Activated T-cell treated with anti-CD3 and anti-CD28 coated beads, Interleukin-2, amount 50 U/mL, for 24 hours (primary cell): ENCODE measurements around the gene CD180.
A peak's percentile ranks its signal among the peaks of the same experiment; 100 is the strongest.

Experiments
- DNase-seq: peaks from one replicate; pipeline ENCODE4 v3.0.0-alpha.2; 2020
- H3K27ac Mint-ChIP-seq: 2 replicates; pipeline ENCODE4 v1.8.0; 2020; ENCODE audit warnings: mild to moderate bottlenecking, mixed read lengths
- H3K27me3 Mint-ChIP-seq: 2 replicates; pipeline ENCODE4 v1.8.0; 2020; ENCODE audit warnings: mixed read lengths
- H3K36me3 Mint-ChIP-seq: 2 replicates; pipeline ENCODE4 v1.8.0; 2020; ENCODE audit warnings: low read depth, mixed read lengths
- H3K4me1 Mint-ChIP-seq: 2 replicates; pipeline ENCODE4 v1.8.0; 2020; ENCODE audit warnings: low read depth, mixed read lengths
- H3K4me3 Mint-ChIP-seq: 2 replicates; pipeline ENCODE4 v1.8.0; 2020; ENCODE audit warnings: mild to moderate bottlenecking, moderate library complexity, mixed read lengths
- H3K9me3 Mint-ChIP-seq: 2 replicates; pipeline ENCODE4 v1.8.0; 2020; ENCODE audit warnings: mixed read lengths

CD180 gene

DNA sequence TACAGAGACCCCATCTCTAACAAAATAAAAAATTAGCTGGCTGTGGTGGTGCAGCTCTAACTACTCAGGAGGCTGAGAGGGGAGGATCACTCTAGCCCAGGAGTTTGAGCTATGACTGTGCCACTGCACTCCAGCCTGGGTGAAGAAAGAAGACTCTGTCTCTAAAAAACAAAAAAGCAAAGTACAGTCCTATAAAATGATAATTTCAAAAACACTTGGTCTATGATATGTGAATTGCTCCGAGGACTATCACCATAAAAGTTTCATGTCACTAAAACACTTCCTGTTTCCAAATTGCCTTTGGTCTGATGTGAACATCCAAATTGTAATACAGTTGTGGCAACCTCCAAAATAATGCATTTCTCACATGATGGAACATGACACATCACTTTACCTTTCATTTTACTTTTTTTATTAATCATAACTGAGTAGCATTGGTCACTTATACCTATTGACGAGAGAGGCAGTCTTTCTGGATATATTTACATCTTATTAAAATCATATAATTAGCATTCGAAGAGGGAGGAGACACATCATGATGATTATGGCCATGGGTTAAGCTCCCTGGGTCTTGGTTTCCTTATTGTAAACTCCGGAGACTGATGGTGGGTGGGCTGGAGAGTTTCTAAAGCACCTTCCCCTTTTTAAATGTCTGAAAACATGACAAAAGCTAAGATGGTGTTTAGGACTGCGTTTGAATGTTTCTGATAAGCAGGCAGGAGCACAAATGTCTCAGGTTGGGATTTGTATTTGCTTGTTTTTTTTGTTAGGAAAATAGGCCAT is 25.8 kb upstream of the CD180 start:
- DNase-seq: no peak
- Mint-ChIP-seq H3K27ac (peak overlapping the region; percentile 88), H3K4me1 (peaks cover 47% of the 10 kb centered on the region), H3K4me3 (peak overlapping the region; percentile 45), H3K9me3 (no peaks in the 10 kb centered on the region), H3K27me3 (no peaks in the 10 kb centered on the region), H3K36me3 (no peaks in the 10 kb centered on the region)

DNA sequence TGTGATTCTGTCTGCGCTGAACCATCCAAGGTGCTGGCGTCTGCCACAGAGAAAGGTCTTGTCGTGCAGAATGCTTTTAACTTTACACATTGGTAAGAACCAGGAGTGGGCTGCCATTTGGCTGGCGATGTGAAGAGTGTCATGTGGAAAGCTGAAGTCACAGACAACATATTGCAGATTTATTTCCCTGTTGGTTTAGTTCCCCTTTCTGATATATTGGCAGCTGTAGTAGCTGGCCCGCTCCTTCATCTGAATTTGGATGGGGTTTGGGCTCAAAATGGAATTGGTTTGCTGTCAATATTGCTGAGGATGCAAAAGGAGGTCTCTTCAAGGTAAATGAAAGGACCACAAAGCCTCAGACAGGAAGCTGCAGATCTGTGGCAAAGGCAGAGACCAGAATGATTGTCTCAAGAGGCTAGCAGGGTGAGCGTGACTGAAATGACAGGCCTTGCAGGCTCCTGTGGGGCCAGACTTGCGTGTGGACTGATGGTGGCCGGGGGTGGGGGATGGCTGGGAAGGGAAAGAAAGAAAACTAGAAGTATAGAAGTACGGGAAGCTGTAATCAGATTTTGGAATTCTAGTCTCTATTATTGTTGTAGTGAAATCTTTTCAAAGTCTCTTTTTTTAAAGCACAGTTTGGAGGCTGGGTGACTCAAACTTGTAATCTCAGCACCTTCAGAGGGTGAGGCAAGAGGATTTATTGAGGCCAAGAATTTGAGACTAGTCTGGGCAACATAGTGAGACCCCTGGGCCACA is 25.1 kb upstream of the CD180 start:
- no peak for DNase-seq
- peaks cover 55% of the 10 kb centered on the region for H3K4me1 Mint-ChIP-seq
- no peaks in the 10 kb centered on the region for H3K27me3 Mint-ChIP-seq
- no peaks in the 10 kb centered on the region for H3K36me3 Mint-ChIP-seq
- no peaks in the 10 kb centered on the region for H3K9me3 Mint-ChIP-seq
- H3K27ac Mint-ChIP-seq: peak overlapping the region; percentile 88
- H3K4me3 Mint-ChIP-seq: peak overlapping the region; percentile 45

DNA sequence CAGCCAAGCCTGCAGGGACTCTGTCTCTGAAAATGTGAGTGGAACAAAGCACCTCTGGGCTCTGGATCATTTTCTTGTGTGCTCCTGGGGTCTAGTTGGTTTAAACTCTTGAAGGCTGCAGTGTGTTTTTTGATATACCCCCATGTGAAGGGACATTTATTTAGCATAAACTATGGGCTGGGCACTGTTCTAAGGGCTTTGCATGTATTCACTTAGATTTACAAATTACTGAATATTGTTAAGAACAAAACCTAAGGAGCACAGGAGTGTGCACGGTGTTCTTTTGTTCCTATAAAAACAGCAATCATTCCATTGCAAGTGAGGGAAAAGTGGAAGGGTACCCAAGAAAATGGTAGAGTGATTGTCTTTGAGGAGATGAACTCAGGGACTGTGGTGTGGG is 20.0 kb upstream of the CD180 start:
- no peak for DNase-seq
- H3K36me3 Mint-ChIP-seq: no peaks in the 10 kb centered on the region
- peak overlapping the region; percentile 65 for H3K4me3 Mint-ChIP-seq
- peaks cover 59% of the 10 kb centered on the region for H3K4me1 Mint-ChIP-seq
- no peaks in the 10 kb centered on the region for H3K9me3 Mint-ChIP-seq
- H3K27me3 Mint-ChIP-seq: no peaks in the 10 kb centered on the region
- peak overlapping the region; percentile 91 for H3K27ac Mint-ChIP-seq

DNA sequence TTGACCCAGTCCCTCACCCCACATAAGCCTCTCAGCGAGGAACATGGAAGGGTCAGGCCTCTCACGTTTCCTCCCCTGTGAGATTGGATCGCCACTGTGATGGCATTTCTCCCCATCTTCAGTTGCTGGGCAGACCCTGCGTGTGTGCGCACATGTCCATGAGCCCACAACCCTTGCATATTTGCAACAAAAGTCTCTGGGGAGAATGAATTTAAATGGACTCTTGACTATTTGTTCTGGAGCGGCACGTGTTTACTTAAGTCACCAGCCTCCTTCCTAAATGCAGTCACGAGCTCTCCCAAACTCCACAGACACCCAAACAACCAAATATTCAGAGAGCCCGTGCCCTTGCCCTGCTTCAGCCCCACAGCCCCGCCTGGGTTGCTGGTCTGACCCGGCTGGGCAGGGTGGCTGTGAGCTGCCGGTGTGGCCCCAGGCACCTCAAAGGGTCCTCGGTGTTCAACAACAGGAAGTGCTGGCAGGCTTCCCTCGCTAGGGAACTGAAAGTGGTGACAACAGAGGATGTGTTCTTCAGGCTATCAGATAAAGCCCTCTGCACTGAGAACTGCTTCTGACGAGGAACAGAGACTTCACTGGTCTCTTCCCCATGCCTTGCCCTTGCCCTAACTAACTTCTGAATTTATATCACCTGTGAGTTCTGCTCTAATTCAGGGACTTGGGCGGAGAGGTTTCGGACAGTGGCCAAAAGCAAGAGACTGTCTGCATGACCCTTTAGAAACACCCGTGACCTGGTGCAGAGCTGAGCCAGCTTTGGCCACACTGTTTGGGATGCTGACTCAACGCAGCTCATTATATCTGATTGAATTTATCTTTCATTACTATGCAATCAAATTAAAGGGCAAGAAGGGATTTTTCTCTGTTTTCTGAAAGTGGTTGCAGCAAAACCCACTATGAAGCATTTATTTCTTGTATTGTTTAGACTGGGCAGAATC is 19.2 kb upstream of the CD180 start:
- Mint-ChIP-seq H3K36me3 (no peaks in the 10 kb centered on the region), H3K27me3 (no peaks in the 10 kb centered on the region), H3K9me3 (no peaks in the 10 kb centered on the region), H3K4me1 (peaks cover 53% of the 10 kb centered on the region), H3K4me3 (peak overlapping the region; percentile 65), H3K27ac (peak overlapping the region; percentile 91)
- DNase-seq: peak; percentile 74

DNA sequence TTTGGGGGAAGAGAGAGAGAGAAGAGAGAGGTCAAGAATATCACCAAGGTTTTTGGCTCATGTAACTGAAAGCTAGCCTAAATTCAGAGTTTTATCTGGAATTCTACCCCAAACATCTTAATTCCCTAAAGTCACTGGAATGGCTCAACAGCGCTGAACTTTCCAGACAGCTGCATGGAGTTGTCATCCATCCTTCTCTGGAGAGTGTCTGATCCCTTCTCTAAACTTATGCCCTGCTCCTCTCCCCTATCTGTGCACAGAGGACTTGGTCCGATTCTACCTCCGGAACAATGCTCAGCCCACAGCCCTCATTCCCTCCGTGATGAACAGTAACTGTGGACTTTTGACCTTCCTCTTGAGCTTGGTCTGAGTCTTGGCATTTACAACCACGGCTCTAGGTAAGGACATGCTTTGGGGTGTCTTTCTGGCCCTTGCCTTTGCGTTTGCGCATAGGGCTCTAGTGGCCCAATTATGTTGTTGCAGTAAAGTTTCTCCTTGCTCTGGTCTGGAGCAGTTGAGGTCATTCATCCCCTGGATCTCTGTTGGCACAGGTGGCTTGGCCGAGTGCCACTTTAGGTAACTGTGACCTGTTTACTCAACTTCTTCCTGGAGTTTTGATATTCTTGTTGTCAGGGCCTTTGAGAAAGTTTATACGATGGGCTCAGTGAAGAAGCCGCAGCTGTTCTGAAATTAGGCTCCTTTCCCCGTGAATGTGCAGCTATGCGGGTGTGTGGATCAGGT is 18.3 kb upstream of the CD180 start:
- H3K4me1 Mint-ChIP-seq: peaks cover 49% of the 10 kb centered on the region
- DNase-seq: no peak
- peak overlapping the region; percentile 91 for H3K27ac Mint-ChIP-seq
- H3K4me3 Mint-ChIP-seq: no peak overlapping the region
- no peaks in the 10 kb centered on the region for H3K27me3 Mint-ChIP-seq
- no peaks in the 10 kb centered on the region for H3K9me3 Mint-ChIP-seq
- no peaks in the 10 kb centered on the region for H3K36me3 Mint-ChIP-seq

DNA sequence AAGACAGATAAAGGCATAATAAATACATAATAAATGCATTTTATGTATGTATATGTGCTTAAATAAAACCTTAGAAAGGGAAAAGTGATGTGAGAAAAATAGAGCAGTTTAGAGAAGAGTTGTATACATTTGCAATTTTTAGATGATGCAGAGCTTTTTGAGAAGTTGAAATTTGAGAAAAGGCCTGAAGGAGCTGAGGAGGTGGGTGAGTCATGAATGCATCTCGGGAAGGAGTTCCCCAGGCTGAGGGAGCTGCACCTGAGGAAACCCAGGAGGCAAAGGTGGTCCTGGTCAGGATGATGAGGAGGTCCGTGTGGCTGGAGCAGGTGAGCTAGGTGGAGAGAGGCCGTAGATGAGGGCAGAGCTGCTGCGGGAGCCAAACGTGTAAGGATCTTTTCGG is 17.4 kb upstream of the CD180 start:
- Mint-ChIP-seq H3K9me3 (no peaks in the 10 kb centered on the region), H3K4me3 (no peak overlapping the region), H3K4me1 (peaks cover 51% of the 10 kb centered on the region), H3K27me3 (no peaks in the 10 kb centered on the region), H3K36me3 (no peaks in the 10 kb centered on the region), H3K27ac (no peak overlapping the region)
- DNase-seq: no peak

DNA sequence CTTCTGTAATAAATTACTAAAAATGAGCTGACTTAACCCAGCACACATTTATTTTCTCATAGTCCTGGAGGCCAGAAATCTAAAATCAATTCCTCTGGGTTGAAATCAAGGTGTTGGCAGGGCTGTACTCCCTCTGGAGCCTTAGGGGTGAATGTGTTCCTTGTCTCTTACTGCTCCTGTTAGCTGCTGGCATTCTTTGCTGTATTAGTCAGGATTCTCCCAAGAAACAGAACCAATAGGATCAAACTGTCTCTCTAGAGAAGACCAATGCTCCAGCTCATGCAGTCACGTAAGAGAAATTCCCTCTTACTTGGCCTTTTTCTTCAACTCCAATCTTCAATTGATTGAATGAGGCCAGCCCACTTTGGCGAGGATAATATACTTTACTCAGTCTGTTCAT is 15.3 kb upstream of the CD180 start:
- H3K4me3 Mint-ChIP-seq: no peak overlapping the region
- H3K36me3 Mint-ChIP-seq: no peaks in the 10 kb centered on the region
- H3K9me3 Mint-ChIP-seq: no peaks in the 10 kb centered on the region
- no peak for DNase-seq
- H3K27me3 Mint-ChIP-seq: no peaks in the 10 kb centered on the region
- H3K4me1 Mint-ChIP-seq: peaks cover 55% of the 10 kb centered on the region
- no peak overlapping the region for H3K27ac Mint-ChIP-seq

DNA sequence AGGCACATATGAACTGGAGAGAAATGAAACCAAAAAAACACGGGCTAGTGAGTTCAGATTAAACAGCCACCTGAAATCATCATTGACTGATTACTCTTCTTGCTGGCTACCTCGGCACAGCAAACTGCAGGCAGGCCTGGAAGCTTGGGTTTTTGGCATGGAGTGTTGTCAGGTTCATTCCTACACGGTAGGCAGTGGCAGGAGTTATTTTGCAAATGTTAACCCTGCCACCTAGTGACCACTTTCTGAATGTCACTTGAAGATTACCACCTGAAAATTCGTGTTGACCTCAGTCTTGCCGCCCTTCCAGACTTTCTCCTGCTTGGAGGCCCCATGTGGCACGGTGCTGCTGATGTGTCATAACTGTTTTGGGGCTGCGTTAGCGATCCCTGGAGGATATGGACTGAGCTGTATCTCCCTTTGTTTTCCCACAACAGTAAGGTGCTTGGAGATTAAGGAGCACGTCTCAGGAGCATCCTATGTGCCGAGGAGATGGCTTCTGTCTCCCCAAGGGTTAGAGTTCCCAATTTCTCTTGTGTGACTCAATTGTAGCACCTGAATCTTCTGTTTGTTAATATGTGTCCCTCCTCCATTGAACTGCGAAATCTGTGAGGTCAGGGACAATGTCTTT is 12.7 kb upstream of the CD180 start:
- H3K27me3 Mint-ChIP-seq: no peaks in the 10 kb centered on the region
- H3K4me1 Mint-ChIP-seq: peaks cover 57% of the 10 kb centered on the region
- H3K4me3 Mint-ChIP-seq: no peak overlapping the region
- DNase-seq: peak; percentile 65
- H3K36me3 Mint-ChIP-seq: no peaks in the 10 kb centered on the region
- peak overlapping the region; percentile 71 for H3K27ac Mint-ChIP-seq
- no peaks in the 10 kb centered on the region for H3K9me3 Mint-ChIP-seq

DNA sequence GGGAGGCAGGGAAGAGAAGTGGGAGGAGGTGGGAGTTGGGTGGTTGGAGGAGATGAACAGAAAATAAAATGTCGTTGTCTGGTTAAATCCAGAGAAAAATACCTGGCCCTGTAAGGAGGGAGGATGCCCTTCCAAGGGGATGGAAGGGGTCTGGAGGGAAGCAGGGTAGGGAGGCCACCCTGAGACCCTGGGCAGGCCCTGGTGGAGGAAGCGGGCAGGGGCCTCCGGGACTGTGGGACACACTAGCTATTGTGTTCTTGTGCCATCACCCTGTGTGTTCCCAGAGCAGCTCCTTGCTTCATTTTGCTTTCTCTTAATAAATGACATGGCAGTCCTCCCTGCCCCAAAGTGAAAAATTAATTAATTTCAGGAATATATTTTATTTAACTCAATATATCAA is 11.8 kb upstream of the CD180 start:
- DNase-seq: no peak
- Mint-ChIP-seq H3K27me3 (no peaks in the 10 kb centered on the region), H3K9me3 (no peaks in the 10 kb centered on the region), H3K36me3 (no peaks in the 10 kb centered on the region), H3K27ac (peak overlapping the region; percentile 83), H3K4me1 (peaks cover 61% of the 10 kb centered on the region), H3K4me3 (no peak overlapping the region)

DNA sequence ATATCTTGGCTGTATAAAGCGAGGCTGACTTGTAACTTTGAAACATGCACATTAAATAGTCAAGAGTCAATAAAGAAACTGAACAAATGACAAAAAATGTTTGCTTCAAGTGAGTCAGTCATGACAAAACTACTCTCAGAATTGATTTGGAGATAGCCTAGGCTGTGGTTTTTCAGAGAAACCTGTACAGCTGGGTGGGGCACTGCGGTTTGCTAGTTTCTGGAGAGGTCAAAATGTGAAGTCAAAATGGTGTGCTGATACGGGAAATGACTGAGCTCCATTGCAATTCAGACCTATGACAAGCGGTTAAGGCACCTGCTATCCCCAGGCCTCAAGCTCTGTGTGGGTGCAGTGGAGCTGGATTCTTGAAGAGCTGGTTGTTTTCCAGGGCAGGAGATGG is 10.3 kb upstream of the CD180 start:
- Mint-ChIP-seq H3K4me3 (peak overlapping the region; percentile 45), H3K4me1 (peaks cover 74% of the 10 kb centered on the region), H3K27me3 (no peaks in the 10 kb centered on the region), H3K36me3 (no peaks in the 10 kb centered on the region), H3K27ac (peak overlapping the region; percentile 85), H3K9me3 (no peaks in the 10 kb centered on the region)
- peak; percentile 79 for DNase-seq

DNA sequence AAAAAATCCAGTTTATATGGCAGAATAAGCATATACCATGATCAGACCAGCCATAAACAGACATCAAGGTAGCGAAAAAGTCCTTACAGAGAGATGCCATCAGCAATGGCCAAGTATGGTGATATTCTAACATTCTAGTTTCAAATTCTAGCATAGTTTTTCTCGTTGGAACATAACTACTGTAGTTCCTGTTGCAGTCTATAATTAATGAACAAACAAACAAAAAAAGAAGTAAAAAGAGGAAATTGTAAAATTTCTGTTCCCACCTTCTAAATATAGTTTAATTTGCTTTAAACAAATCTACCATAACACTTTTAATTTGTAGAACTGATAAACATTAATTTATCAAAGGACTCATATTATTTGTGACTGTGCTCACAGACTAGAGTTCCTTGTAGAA is 9.9 kb upstream of the CD180 start:
- Mint-ChIP-seq H3K9me3 (no peaks in the 10 kb centered on the region), H3K36me3 (no peaks in the 10 kb centered on the region), H3K4me1 (peaks cover 76% of the 10 kb centered on the region), H3K4me3 (peak overlapping the region; percentile 45), H3K27ac (peak overlapping the region; percentile 85), H3K27me3 (no peaks in the 10 kb centered on the region)
- DNase-seq: no peak

DNA sequence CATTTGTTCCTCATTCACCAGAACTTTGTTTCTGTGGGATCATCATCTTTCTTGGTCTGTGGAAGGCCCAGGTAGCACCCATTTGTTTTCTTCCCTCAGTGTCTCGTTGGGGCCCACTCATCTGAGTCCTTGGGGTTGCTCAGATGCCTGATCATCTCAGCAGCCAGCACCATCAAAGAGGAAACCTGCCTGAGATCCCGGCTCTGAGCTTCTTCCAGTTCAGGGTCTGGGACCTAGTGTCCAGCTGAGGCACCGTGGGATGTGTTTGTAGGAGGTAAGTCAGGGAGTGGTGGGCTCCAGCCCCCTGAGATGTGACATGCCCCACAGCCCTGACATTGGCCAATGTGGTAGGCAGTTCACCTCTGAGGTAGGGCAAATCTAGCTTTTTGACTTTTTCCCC is 9.4 kb upstream of the CD180 start:
- Mint-ChIP-seq H3K27me3 (no peaks in the 10 kb centered on the region), H3K4me3 (peak overlapping the region; percentile 9), H3K27ac (peak overlapping the region; percentile 85), H3K36me3 (no peaks in the 10 kb centered on the region), H3K9me3 (peaks cover 2% of the 10 kb centered on the region), H3K4me1 (peaks cover 81% of the 10 kb centered on the region)
- DNase-seq: no peak

DNA sequence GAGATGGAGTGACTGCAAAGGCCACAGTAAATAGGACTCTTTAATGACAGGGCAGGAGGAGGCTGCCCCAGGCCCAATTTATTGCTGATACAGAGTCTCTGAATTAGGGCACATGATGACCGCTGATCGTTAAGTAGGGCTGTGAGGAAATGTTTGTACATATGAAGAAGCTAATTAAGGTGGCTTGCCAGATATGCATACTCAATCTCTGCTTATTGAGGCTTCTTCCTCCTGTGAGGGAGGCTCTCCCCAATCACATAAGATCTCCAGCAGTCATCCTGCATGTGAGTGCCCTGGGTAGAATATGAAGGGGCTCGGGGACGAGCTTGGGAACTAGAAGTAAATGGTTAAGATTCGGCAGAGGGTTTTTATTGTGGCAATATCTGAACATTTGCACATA is 8.2 kb upstream of the CD180 start:
- Mint-ChIP-seq H3K36me3 (no peaks in the 10 kb centered on the region), H3K4me3 (no peak overlapping the region), H3K27me3 (no peaks in the 10 kb centered on the region), H3K9me3 (peaks cover 2% of the 10 kb centered on the region), H3K27ac (peak overlapping the region; percentile 31), H3K4me1 (peaks cover 85% of the 10 kb centered on the region)
- DNase-seq: no peak
